ENCODE data around the gene DHRS7B.

DHRS7B gene

GRCh38 chr17:21089933-21090901 is 36.5 kb upstream of the DHRS7B start:
- no peak overlapping the region for H3K14ac ChIP-seq (ENCODE audit: low read length)
- no peak overlapping the region for H3K4ac ChIP-seq (ENCODE audit: low read depth, low read length)
- H4K8ac ChIP-seq (ENCODE audit: low read depth, low read length) = no peak overlapping the region
- H3K9ac ChIP-seq (ENCODE audit: low read length) = no peak overlapping the region
- no peaks in the 10 kb centered on the region for H3K79me1 ChIP-seq (ENCODE audit: low read length)
- no peak overlapping the region for H3K27ac ChIP-seq (ENCODE audit: low read depth, low read length)
- no peak overlapping the region for H3K4me2 ChIP-seq (ENCODE audit: low read length)
- no peak overlapping the region for H3K23ac ChIP-seq (ENCODE audit: low read length)
- no CpG with 5 or more reads among the region's 7 CpGs for WGBS (ENCODE audit: extremely low coverage, insufficient coverage, insufficient read length)
- no peak overlapping the region for H2AK5ac ChIP-seq (ENCODE audit: low read length)
- H2BK12ac ChIP-seq (ENCODE audit: low read length) = no peak overlapping the region
- H3K9me3 ChIP-seq (ENCODE audit: insufficient read depth, low read depth, low read length) = no peaks in the 10 kb centered on the region
- DNase-seq = no peak
- no peak overlapping the region for H2BK5ac ChIP-seq (ENCODE audit: low read depth, low read length, poor library complexity)
- H3K36me3 ChIP-seq (ENCODE audit: control insufficient read depth in 1 of 2, insufficient read depth in 2 of 2, low read length in 2 of 2) = no peaks in the 10 kb centered on the region
- no peak overlapping the region for H3K18ac ChIP-seq (ENCODE audit: low read length)
- no peak overlapping the region for H4K12ac ChIP-seq (ENCODE audit: low read depth, low read length)
- no peak overlapping the region for H2BK120ac ChIP-seq (ENCODE audit: insufficient read depth, low read length, poor library complexity)
- H4K91ac ChIP-seq (ENCODE audit: low read depth, low read length) = no peak overlapping the region
- no peak overlapping the region for H3K4me3 ChIP-seq (ENCODE audit: low read depth, low read length)
- no peaks in the 10 kb centered on the region for H3K79me2 ChIP-seq (ENCODE audit: control insufficient read depth, insufficient read depth, low read length, poor library complexity)
- H2AFZ ChIP-seq (ENCODE audit: insufficient read depth, low read length, poor library complexity) = no peak overlapping the region
- no peaks in the 10 kb centered on the region for H3K27me3 ChIP-seq (ENCODE audit: insufficient read depth, low read length)
- H3K4me1 ChIP-seq (ENCODE audit: control insufficient read depth in 1 of 2, insufficient read depth in 2 of 2, low read length in 2 of 2) = no peaks in the 10 kb centered on the region

- no peak overlapping the region for H3K18ac ChIP-seq (ENCODE audit: low read length)
- WGBS (ENCODE audit: extremely low coverage, insufficient coverage, insufficient read length) = no CpG with 5 or more reads among the region's 4 CpGs
Measured at GRCh38 chr17:21090902-21091618, 35.7 kb upstream of the DHRS7B start.

GRCh38 chr17:21094298-21094704 is 32.5 kb upstream of the DHRS7B start:
- Histone ChIP-seq H3K79me1 (ENCODE audit: low read length) (peaks cover under 1% of the 10 kb centered on the region), H4K8ac (ENCODE audit: low read depth, low read length) (no peak overlapping the region), H3K4me3 (ENCODE audit: low read depth, low read length) (no peak overlapping the region), H3K27me3 (ENCODE audit: insufficient read depth, low read length) (no peaks in the 10 kb centered on the region), H2BK120ac (ENCODE audit: insufficient read depth, low read length, poor library complexity) (no peak overlapping the region), H3K4ac (ENCODE audit: low read depth, low read length) (no peak overlapping the region), H3K36me3 (ENCODE audit: control insufficient read depth in 1 of 2, insufficient read depth in 2 of 2, low read length in 2 of 2) (no peaks in the 10 kb centered on the region), H4K12ac (ENCODE audit: low read depth, low read length) (no peak overlapping the region), H2BK12ac (ENCODE audit: low read length) (no peak overlapping the region), H3K23ac (ENCODE audit: low read length) (no peak overlapping the region), H2AFZ (ENCODE audit: insufficient read depth, low read length, poor library complexity) (no peak overlapping the region), H2BK5ac (ENCODE audit: low read depth, low read length, poor library complexity) (no peak overlapping the region), H3K9me3 (ENCODE audit: insufficient read depth, low read depth, low read length) (no peaks in the 10 kb centered on the region), H4K91ac (ENCODE audit: low read depth, low read length) (no peak overlapping the region), H2AK5ac (ENCODE audit: low read length) (no peak overlapping the region), H3K18ac (ENCODE audit: low read length) (no peak overlapping the region), H3K9ac (ENCODE audit: low read length) (no peak overlapping the region), H3K27ac (ENCODE audit: low read depth, low read length) (no peak overlapping the region), H3K4me2 (ENCODE audit: low read length) (no peak overlapping the region), H3K79me2 (ENCODE audit: control insufficient read depth, insufficient read depth, low read length, poor library complexity) (no peaks in the 10 kb centered on the region), H3K4me1 (ENCODE audit: control insufficient read depth in 1 of 2, insufficient read depth in 2 of 2, low read length in 2 of 2) (peaks cover 0 to 2% of the 10 kb centered on the region in 2 experiments), H3K14ac (ENCODE audit: low read length) (no peak overlapping the region)
- WGBS (ENCODE audit: extremely low coverage, insufficient coverage, insufficient read length) = no CpG with 5 or more reads among the region's 5 CpGs
- no peak for DNase-seq

More at GRCh38 chr17:21090902-21091618, 35.7 kb upstream of the DHRS7B start:
- H3K36me3 ChIP-seq (ENCODE audit: control insufficient read depth in 1 of 2, insufficient read depth in 2 of 2, low read length in 2 of 2) = no peaks in the 10 kb centered on the region
- H3K4me2 ChIP-seq (ENCODE audit: low read length) = no peak overlapping the region
- no peak for DNase-seq
- no peaks in the 10 kb centered on the region for H3K9me3 ChIP-seq (ENCODE audit: insufficient read depth, low read depth, low read length)
- no peak overlapping the region for H2BK120ac ChIP-seq (ENCODE audit: insufficient read depth, low read length, poor library complexity)
- no peaks in the 10 kb centered on the region for H3K79me1 ChIP-seq (ENCODE audit: low read length)
- H3K9ac ChIP-seq (ENCODE audit: low read length) = no peak overlapping the region
- no peaks in the 10 kb centered on the region for H3K27me3 ChIP-seq (ENCODE audit: insufficient read depth, low read length)
- no peak overlapping the region for H3K4ac ChIP-seq (ENCODE audit: low read depth, low read length)
- H2AFZ ChIP-seq (ENCODE audit: insufficient read depth, low read length, poor library complexity) = no peak overlapping the region
- H4K91ac ChIP-seq (ENCODE audit: low read depth, low read length) = no peak overlapping the region
- no peak overlapping the region for H4K8ac ChIP-seq (ENCODE audit: low read depth, low read length)
- H2BK12ac ChIP-seq (ENCODE audit: low read length) = no peak overlapping the region
- no peak overlapping the region for H2AK5ac ChIP-seq (ENCODE audit: low read length)
- no peak overlapping the region for H3K23ac ChIP-seq (ENCODE audit: low read length)
- H3K4me1 ChIP-seq (ENCODE audit: control insufficient read depth in 1 of 2, insufficient read depth in 2 of 2, low read length in 2 of 2) = no peaks in the 10 kb centered on the region
- no peak overlapping the region for H2BK5ac ChIP-seq (ENCODE audit: low read depth, low read length, poor library complexity)
- H3K79me2 ChIP-seq (ENCODE audit: control insufficient read depth, insufficient read depth, low read length, poor library complexity) = no peaks in the 10 kb centered on the region
- no peak overlapping the region for H3K27ac ChIP-seq (ENCODE audit: low read depth, low read length)
- H3K4me3 ChIP-seq (ENCODE audit: low read depth, low read length) = no peak overlapping the region
- no peak overlapping the region for H3K14ac ChIP-seq (ENCODE audit: low read length)
- H4K12ac ChIP-seq (ENCODE audit: low read depth, low read length) = no peak overlapping the region

- no peak overlapping the region for H3K27ac ChIP-seq (ENCODE audit: low read depth, low read length)
- peaks cover 0 to 3% of the 10 kb centered on the region in 2 experiments for H3K4me1 ChIP-seq (ENCODE audit: control insufficient read depth in 1 of 2, insufficient read depth in 2 of 2, low read length in 2 of 2)
- WGBS (ENCODE audit: extremely low coverage, insufficient coverage, insufficient read length) = no CpG with 5 or more reads among the region's 3 CpGs
- no peak overlapping the region for H4K91ac ChIP-seq (ENCODE audit: low read depth, low read length)
- no peak overlapping the region for H2AK5ac ChIP-seq (ENCODE audit: low read length)
- peaks cover 3% of the 10 kb centered on the region for H3K79me1 ChIP-seq (ENCODE audit: low read length)
- H3K4me2 ChIP-seq (ENCODE audit: low read length) = no peak overlapping the region
- H3K14ac ChIP-seq (ENCODE audit: low read length) = no peak overlapping the region
- H2BK12ac ChIP-seq (ENCODE audit: low read length) = no peak overlapping the region
- no peaks in the 10 kb centered on the region for H3K36me3 ChIP-seq (ENCODE audit: control insufficient read depth in 1 of 2, insufficient read depth in 2 of 2, low read length in 2 of 2)
- no peaks in the 10 kb centered on the region for H3K27me3 ChIP-seq (ENCODE audit: insufficient read depth, low read length)
- no peak overlapping the region for H3K4me3 ChIP-seq (ENCODE audit: low read depth, low read length)
- no peak overlapping the region for H3K23ac ChIP-seq (ENCODE audit: low read length)
- no peak overlapping the region for H4K8ac ChIP-seq (ENCODE audit: low read depth, low read length)
- H4K12ac ChIP-seq (ENCODE audit: low read depth, low read length) = no peak overlapping the region
- H2AFZ ChIP-seq (ENCODE audit: insufficient read depth, low read length, poor library complexity) = no peak overlapping the region
- no peak overlapping the region for H3K18ac ChIP-seq (ENCODE audit: low read length)
- no peak overlapping the region for H2BK5ac ChIP-seq (ENCODE audit: low read depth, low read length, poor library complexity)
- H3K79me2 ChIP-seq (ENCODE audit: control insufficient read depth, insufficient read depth, low read length, poor library complexity) = no peaks in the 10 kb centered on the region
- H3K9me3 ChIP-seq (ENCODE audit: insufficient read depth, low read depth, low read length) = no peaks in the 10 kb centered on the region
- DNase-seq = no peak
- H3K9ac ChIP-seq (ENCODE audit: low read length) = no peak overlapping the region
- no peak overlapping the region for H3K4ac ChIP-seq (ENCODE audit: low read depth, low read length)
- no peak overlapping the region for H2BK120ac ChIP-seq (ENCODE audit: insufficient read depth, low read length, poor library complexity)
Measured at GRCh38 chr17:21095735-21096134, 31.0 kb upstream of the DHRS7B start.
